Esophagus (tissue), 2 donors: ENCODE data around the gene CCDC106. TPM values are rescaled to one million over a fixed set of nuclear protein-coding genes. Genes with fewer than 3 reads are reported as not detected.

Experiments
- H3K27ac ChIP-seq, 2 donors: one replicate each; pipeline ENCODE4 v1.5.1; 2013; ENCODE audit warnings: low read depth in 2 of 2, mild to moderate bottlenecking in 2 of 2, inconsistent platforms in 1 of 2, low read length in 1 of 2, moderate library complexity in 1 of 2
- H3K27me3 ChIP-seq, 2 donors: one replicate each; pipeline ENCODE4 v1.6.1; 2013; ENCODE audit warnings: low read length in 2 of 2, control low read depth in 1 of 2, mild to moderate bottlenecking in 1 of 2; ENCODE audit not compliant: insufficient read depth in 2 of 2, control insufficient read depth in 1 of 2
- H3K36me3 ChIP-seq, 2 donors: one replicate each; pipeline ENCODE4 v1.6.1; 2013; ENCODE audit warnings: low read length in 1 of 2; ENCODE audit not compliant: control insufficient read depth in 2 of 2, insufficient read depth in 2 of 2
- H3K4me1 ChIP-seq, 2 donors: one replicate each; pipeline ENCODE4 v1.6.1; 2013; ENCODE audit warnings: low read length in 1 of 2; ENCODE audit not compliant: control insufficient read depth in 2 of 2, insufficient read depth in 2 of 2
- H3K4me3 ChIP-seq, 2 donors: one replicate each; pipeline ENCODE4 v1.5.1; 2013; ENCODE audit warnings: low read length in 2 of 2, mild to moderate bottlenecking in 2 of 2, low read depth in 1 of 2, moderate library complexity in 1 of 2
- H3K9me3 ChIP-seq, 2 donors: one replicate each; pipeline ENCODE4 v1.6.1; 2013; ENCODE audit warnings: mild to moderate bottlenecking in 2 of 2, low read depth in 1 of 2, low read length in 1 of 2, moderate library complexity in 1 of 2; ENCODE audit not compliant: control insufficient read depth in 2 of 2, insufficient read depth in 1 of 2
- WGBS, 2 donors: extraction: QIAGEN DNeasy Blood & Tissue Kit; methylation state at CpG; one replicate each; pipeline ENCODE4 v1.1.7; 2013; 5-methylcytosine and 5-hydroxymethylcytosine counted together
- polyA plus RNA-seq, 2 donors: library from polyadenylated mRNA; stranded (reverse); fragments of 200-250 nt; gene quantifications; one replicate each; pipeline ENCODE4 v1.2.3, GENCODE V29; 2013
- donor health status: healthy with polysubstance abuse.
- donor health status: Bipolar disorder and iron deficiency.

CCDC106 gene
- polyA plus RNA-seq = 1 to 10 TPM; 5.6 to 9.1 TPM

- peaks cover 0 to 11% of the 10 kb centered on the region in 2 donors for H3K36me3 ChIP-seq
- peak within 1 kb of the TSS; percentile 64 to 71 for H3K4me3 ChIP-seq
- no peaks in the 10 kb centered on the region for H3K27me3 ChIP-seq
- peaks cover 2 to 25% of the 10 kb centered on the region in 2 donors for H3K4me1 ChIP-seq
- WGBS, 2 donors = 1 to 2% methylated on average over 61 to 87 of the region's 87 CpGs
- peak within 1 kb of the TSS; percentile 75 to 79 for H3K27ac ChIP-seq
- H3K9me3 ChIP-seq = no peaks in the 10 kb centered on the region
Observed at GRCh38 chr19:55647732-55648584, at the start of gene CCDC106. Gene CCDC106 (plus strand): TSS chr19:55648212. CDS start chr19:55649047, 835 bp downstream.

GRCh38 chr19:55598719-55599467, 49.1 kb upstream of the CCDC106 start:
- Histone ChIP-seq H3K27me3 (no peaks in the 10 kb centered on the region), H3K4me3 (peak overlapping the region; percentile 57 to 78), H3K36me3 (peaks cover 0 to 21% of the 10 kb centered on the region in 2 donors), H3K9me3 (no peaks in the 10 kb centered on the region), H3K4me1 (peaks cover 0 to 2% of the 10 kb centered on the region in 2 donors), H3K27ac (peak overlapping the region; percentile 86 to 100)
- WGBS, 2 donors = 6 to 7% methylated on average over 23 to 26 of the region's 26 CpGs

GRCh38 chr19:55599468-55599841, 48.6 kb upstream of the CCDC106 start, which contains the start of gene FIZ1:
Gene FIZ1 (minus strand): TSS chr19:55599517. CDS start chr19:55597865, 1,652 bp downstream.
- WGBS, 2 donors = 0 to 1% methylated on average over 19 to 23 of the region's 23 CpGs
- Histone ChIP-seq H3K36me3 (peaks cover 0 to 21% of the 10 kb centered on the region in 2 donors), H3K27me3 (no peaks in the 10 kb centered on the region), H3K4me3 (peak within 1 kb of the TSS; percentile 57 to 78), H3K27ac (peak within 1 kb of the TSS; percentile 86 to 100), H3K4me1 (peaks cover 0 to 3% of the 10 kb centered on the region in 2 donors), H3K9me3 (no peaks in the 10 kb centered on the region)

GRCh38 chr19:55599842-55600661, 48.0 kb upstream of the CCDC106 start, which contains the start of gene ZNF524:
Gene ZNF524 (plus strand): TSS chr19:55600288. CDS start chr19:55602113, 1,825 bp downstream.
- H3K9me3 ChIP-seq = no peaks in the 10 kb centered on the region
- peak within 1 kb of the TSS; percentile 86 to 100 for H3K27ac ChIP-seq
- 1% methylated on average over 33 to 97 of the region's 97 CpGs for WGBS, 2 donors
- H3K27me3 ChIP-seq = no peaks in the 10 kb centered on the region
- peak within 1 kb of the TSS; percentile 57 to 78 for H3K4me3 ChIP-seq
- H3K4me1 ChIP-seq = peaks cover 0 to 7% of the 10 kb centered on the region in 2 donors
- H3K36me3 ChIP-seq = peaks cover 0 to 21% of the 10 kb centered on the region in 2 donors

- no peaks in the 10 kb centered on the region for H3K9me3 ChIP-seq
- peaks cover 0 to 18% of the 10 kb centered on the region in 2 donors for H3K36me3 ChIP-seq
- peak overlapping the region; percentile 86 to 100 for H3K27ac ChIP-seq
- no peaks in the 10 kb centered on the region for H3K27me3 ChIP-seq
- peak overlapping the region; percentile 57 to 78 for H3K4me3 ChIP-seq
- H3K4me1 ChIP-seq = peaks cover 0 to 7% of the 10 kb centered on the region in 2 donors
- 2 to 4% methylated on average over 15 of the region's 15 CpGs for WGBS, 2 donors
Observed at GRCh38 chr19:55600662-55601028, 47.4 kb upstream of the CCDC106 start.

GRCh38 chr19:55601084-55601483, 46.9 kb upstream of the CCDC106 start:
- H3K4me1 ChIP-seq = peaks cover 0 to 7% of the 10 kb centered on the region in 2 donors
- no peaks in the 10 kb centered on the region for H3K27me3 ChIP-seq
- WGBS, 2 donors = 49 to 54% methylated on average over 4 of the region's 4 CpGs
- H3K4me3 ChIP-seq = peak overlapping the region; percentile 57 to 78
- H3K36me3 ChIP-seq = peaks cover 0 to 17% of the 10 kb centered on the region in 2 donors
- H3K27ac ChIP-seq = peak overlapping the region; percentile 86 to 100
- no peaks in the 10 kb centered on the region for H3K9me3 ChIP-seq

- Histone ChIP-seq H3K4me1 (peaks cover 0 to 9% of the 10 kb centered on the region in 2 donors), H3K4me3 (no peak overlapping the region), H3K27ac (no peak overlapping the region), H3K36me3 (peaks cover 0 to 12% of the 10 kb centered on the region in 2 donors), H3K27me3 (no peaks in the 10 kb centered on the region), H3K9me3 (no peaks in the 10 kb centered on the region)
- 92 to 94% methylated on average over 53 to 60 of the region's 60 CpGs for WGBS, 2 donors
Observed at GRCh38 chr19:55602104-55603001, 45.7 kb upstream of the CCDC106 start.

- WGBS, 2 donors = 89 to 90% methylated on average over 21 of the region's 21 CpGs
- Histone ChIP-seq H3K9me3 (no peaks in the 10 kb centered on the region), H3K36me3 (peaks cover 0 to 10% of the 10 kb centered on the region in 2 donors), H3K27me3 (no peaks in the 10 kb centered on the region), H3K27ac (no peak overlapping the region), H3K4me1 (peaks cover 0 to 9% of the 10 kb centered on the region in 2 donors), H3K4me3 (no peak overlapping the region)
Observed at GRCh38 chr19:55603115-55603514, 44.9 kb upstream of the CCDC106 start.
